GM12872 (cell line): ENCODE results near the gene DGUOK.

Source experiments
- CTCF ChIP-seq: IDR thresholded peaks from 3 replicates; pipeline ENCODE4 v1.5.1; 2011; ENCODE audit warnings: low read depth, mild to moderate bottlenecking, low read length, moderate library complexity; ENCODE audit not compliant: insufficient read depth

DGUOK gene

DNA sequence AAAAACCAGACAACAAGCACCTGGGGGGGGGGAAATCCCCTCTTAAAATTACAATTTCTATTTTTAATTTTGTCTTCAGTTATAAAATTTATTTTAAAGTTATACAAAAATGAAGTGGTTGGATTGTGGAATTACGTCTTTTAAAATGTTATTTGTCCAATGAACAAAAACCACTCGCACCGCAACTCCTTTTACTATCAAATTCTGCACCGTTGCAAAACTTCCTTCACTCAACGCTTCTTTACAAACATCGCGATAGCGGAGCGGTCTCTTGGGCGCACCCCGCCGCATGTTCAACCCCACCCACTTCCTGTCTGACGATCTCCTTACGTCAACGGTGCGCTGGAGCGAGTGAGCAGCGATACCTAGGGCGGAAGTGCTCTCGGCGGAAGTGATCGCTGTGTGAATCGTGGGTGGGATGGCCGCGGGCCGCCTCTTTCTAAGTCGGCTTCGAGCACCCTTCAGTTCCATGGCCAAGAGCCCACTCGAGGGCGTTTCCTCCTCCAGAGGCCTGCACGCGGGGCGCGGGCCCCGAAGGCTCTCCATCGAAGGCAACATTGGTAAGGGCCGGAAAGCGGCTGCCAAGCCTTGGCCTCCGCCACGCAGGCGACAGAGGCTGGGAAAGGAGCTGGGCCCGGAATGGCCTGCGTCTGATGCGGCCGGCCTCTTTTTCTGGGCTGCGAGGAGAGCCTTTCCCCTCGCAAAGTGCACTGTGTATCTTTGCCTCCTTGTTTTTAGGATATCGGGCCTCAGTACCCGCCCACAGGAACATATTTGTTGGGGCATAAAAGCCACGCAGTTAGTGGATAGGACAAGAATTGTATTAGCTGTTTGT is at the start of gene DGUOK:
Gene DGUOK (plus strand): TSS at position 388 of the 835 bp plus-strand sequence. CDS start 31 bp downstream, at position 419.
- TF ChIP-seq CTCF = no peak

GRCh38 chr2:73877071-73877802 is 49.4 kb upstream of the DGUOK start:
- no peak for TF ChIP-seq CTCF

- no peak for TF ChIP-seq CTCF
Observed at GRCh38 chr2:73885406-73885805, 41.3 kb upstream of the DGUOK start.

DNA sequence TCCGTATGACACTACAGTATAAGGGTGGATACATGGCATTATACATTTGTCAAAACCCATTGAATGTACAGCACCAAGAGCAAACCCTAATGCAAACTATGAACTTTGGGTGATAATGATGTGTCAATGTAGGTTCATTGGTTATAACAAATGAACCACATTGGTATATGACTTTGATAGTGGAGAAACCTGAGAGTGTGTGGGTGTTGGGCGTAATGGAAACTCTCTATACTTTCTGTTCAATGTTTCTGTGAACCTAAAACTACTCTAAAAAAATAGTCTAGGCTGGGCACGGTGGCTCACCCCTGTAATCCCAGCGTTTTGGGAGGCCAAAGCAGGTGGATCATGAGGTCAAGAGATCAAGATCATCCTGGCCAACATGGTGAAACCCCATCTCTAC is 40.3 kb upstream of the DGUOK start:
- TF ChIP-seq CTCF = no peak

DNA sequence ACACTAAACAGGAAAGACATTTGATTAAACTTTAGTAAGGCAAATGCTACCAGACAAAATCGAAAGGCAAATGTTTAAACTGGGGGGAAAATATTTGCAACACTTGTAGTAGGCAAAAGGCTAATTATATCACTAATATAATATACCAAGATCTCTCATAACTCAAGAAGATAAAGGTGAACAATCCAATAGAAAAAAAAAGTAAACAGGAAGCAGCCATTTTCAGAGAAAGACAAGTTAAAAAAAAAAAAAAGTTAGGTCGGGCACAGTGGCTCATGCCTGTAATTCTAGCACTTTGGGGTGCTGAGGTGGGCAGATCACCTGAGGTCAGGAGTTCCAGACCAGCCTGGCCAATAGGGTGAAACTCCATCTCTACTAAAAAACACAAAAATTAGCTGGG is 38.3 kb upstream of the DGUOK start:
- no peak for TF ChIP-seq CTCF

GRCh38 chr2:73889206-73889605 is 37.5 kb upstream of the DGUOK start:
- TF ChIP-seq CTCF = no peak

DNA sequence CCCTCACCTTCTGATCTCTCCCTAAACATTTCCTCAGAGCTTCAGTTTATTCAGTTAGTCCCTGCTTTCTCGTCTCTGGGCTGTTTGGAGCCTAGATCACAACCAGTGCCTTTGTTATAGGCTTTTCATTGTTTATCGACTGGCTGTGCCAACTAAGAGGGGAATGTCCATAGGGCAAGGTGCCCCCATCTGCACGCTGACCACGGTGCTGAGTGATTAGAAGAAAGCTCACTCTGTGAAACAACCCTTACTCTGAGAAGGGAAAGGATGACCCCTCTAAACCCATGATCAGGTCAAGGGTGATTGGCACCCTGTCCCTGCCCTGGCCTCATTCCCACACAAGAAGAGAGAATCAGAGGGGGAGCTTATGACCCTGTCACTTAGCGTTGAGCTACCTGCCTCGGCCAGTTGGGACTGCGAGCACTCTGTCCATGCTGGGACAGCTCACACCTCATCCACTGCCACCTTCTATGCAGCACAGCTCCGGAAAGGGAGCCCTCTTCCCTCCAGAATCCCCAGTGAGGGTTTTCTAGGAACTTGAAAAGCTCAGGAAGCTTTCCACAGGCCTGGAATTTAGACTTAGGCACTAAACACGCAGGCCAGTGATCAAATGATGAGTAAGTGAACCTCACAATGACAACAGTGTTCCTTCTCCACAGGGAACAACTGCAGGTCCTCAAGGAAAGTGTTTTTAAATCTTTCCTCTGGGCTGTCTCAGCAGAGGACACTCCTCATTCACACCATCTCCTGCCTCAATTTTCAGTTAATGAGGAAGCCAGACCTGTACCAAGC is 36.2 kb upstream of the DGUOK start:
- TF ChIP-seq CTCF = no peak
